ENCODE measurements around the gene VAV2.

The VAV2 gene

GRCh38 chr9:133793471-133793870 lies 198.7 kb downstream of the VAV2 start:
- no peak for DNase-seq

DNA sequence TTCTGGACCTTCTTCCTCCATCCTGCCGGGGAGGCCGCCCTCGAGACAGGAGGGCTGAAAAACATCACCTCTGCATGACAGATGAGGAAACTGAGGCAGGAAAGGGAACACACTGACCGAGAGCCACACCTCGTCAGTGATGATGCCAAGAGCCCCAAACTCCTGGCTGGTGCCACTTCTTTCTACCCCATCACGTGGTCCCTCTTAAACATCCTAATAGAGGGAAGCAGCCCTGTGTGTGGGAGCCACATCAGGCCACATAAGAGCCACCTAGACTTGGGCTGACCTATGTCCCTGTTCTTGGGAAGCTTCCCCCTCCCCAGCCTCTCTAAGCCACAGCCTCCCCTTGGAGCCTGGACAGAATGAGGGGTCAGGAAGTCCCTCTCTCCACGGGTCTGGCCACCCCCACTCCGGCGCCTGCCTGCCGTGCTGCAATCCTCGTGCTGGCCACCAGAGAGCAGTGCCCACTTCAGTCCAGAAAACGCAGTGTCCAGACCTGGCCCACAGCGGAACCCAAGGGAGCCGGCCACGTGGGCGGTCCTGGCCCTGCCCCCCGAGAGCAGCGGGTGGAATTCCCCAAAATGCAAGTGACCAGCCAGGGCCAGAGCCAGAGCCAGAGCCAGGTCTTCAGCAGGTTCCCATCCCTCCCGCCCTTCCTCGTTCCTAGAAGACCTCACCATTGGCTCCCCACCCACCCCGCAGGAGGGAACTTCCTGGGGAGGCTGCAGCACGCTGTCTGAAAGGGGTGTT lies 199.2 kb downstream of the VAV2 start:
- peak; percentile 86 to 95 (median 92) for DNase-seq

GRCh38 chr9:133791735-133792649 lies 200.1 kb downstream of the VAV2 start:
- DNase-seq, result no peak

- DNase-seq, result no peak
These were observed 201.1 kb downstream of the VAV2 start for GRCh38 chr9:133791069-133791468.

DNA sequence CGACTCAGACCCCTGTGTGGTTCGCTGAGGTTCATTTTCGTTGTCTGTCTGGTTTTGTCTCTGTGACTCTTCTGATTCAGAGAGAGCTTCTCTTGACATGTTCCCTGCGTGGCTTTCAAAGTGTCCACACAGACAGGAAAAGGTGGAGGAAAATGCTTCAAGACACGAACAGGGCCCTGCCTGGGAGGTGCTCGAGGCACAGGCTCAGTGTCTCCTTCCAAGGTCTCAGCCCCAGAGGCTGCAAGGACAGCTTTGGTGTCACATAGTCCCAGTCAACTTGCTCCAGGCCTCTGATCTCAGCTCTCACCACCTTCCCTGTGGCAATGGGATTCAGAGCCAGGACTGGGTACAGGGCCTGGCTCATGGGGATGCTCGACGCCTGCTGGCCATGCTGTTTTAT lies 202.3 kb downstream of the VAV2 start:
- DNase-seq, result no peak

DNA sequence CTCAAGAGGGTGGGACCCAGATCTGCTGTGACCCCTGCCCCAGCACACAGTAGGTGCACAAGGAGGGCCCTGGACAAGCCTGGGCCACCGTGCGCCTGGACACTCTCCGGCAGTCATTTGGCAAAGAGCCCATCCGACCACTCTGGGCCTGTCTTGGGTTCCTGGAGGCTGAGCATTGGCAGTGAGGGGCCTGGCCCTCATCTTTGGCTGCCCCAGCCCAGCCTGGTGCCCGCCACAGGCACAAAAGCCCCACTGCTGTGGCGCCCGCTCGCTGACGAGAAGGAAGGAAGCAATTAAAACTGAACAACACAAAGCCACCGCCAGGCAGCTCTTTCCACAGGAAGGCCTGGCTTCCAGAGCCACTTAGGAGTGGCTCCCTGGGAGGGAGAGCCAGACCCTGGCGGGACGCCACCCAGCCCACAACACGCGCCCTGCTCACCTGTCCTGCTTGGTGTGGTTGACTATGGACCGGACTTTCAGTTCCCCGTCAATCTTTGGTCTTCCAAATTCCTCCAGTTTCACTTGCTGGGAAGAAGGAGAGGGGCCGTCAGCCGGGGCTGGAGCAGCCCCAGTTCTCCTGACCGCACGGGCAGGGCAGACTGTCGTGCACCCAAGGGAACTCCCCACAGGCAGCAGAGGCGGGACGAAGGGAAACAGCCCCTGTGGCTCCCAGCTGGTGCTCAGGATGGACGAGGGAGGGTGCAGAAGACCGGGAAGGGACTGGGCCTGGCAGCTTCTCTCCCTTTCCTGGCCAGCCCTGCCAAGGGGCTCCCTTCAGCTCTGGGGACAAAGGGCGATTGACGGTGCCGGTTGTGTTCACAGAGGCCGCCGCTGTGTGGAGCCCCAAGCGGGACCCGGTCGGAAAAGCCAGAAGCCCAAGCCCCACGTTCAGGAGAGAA lies 203.1 kb downstream of the VAV2 start:
- peak in 3 of 4 experiments; percentile 15 to 42 (median 40) for DNase-seq

DNA sequence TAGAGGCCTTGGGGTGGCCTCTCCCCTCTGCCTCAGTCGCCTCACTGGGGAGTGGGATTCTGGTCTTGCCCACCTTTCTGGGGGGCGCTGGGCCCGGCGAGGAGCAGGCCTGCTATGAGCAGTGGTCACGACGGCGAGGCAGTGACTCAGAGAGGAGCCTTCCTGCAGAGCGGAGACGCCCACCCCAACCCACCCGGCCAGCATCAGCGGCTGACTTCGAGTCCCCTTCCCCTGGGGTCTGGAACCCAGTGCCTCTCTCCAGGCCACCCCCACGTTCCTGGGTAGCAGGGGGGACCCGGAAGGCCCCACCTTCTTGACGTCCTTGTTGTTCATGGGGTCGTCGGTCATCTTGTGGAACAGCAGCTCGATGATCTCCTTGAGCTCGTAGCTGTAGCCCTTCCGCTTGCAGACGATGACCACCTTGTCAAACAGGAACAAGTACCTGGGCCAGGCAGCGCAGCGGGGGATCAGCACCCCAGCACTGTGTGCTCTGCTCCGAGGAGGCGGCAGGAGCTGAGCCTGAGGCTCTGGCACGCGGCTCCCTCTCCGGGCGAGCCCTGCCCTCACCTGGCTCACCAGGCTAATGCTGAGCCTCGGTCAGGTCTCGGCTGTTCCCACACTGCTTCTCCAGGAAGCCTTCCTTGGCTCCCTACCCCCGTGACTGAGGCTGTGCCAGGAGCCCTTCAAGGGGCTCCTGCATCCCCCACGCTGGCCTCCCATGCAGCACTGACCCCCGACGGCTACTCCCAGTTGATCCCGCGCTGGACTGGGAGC lies 203.9 kb downstream of the VAV2 start:
- DNase-seq, result no peak

GRCh38 chr9:133787754-133788025 lies 204.4 kb downstream of the VAV2 start:
- DNase-seq, result peak; percentile 13 to 73 (median 43)

GRCh38 chr9:133786907-133787753 lies 205.0 kb downstream of the VAV2 start:
- DNase-seq, result peak in 1 of 4 experiments; percentile 34

- DNase-seq, result peak; percentile 28 to 66 (median 46)
These were observed 205.8 kb downstream of the VAV2 start for GRCh38 chr9:133786371-133786753.

DNA sequence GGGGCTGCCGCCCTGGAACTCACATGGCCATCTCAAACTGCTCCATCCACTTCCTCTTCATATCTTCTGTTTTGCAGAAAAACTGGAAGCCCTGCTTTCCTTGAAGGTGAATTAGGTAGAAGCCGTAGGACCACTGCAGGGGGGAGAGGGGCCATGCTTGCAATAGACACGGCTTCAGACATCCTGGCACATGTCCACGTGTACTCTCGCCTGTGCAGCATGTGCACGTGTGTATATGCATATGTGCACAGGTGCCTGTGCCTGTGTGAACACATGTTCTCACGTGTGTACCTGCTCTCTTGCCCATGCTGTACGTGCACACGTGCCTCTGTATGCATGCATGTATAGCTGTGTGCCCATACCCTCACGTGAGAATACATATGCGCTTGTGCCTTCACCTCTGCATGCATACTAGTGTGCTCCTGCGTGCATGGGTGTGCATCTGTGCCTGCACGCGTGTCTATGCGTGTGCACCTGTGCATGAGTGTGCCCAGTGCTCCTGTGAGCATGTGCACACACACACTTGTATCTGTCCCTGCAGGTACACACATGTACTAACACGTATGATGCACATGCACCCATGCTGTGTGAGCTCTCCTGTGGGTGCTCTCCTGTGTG lies 206.3 kb downstream of the VAV2 start:
- DNase-seq, result no peak

- DNase-seq, result no peak
These were observed 207.2 kb downstream of the VAV2 start for GRCh38 chr9:133784731-133785561.

DNA sequence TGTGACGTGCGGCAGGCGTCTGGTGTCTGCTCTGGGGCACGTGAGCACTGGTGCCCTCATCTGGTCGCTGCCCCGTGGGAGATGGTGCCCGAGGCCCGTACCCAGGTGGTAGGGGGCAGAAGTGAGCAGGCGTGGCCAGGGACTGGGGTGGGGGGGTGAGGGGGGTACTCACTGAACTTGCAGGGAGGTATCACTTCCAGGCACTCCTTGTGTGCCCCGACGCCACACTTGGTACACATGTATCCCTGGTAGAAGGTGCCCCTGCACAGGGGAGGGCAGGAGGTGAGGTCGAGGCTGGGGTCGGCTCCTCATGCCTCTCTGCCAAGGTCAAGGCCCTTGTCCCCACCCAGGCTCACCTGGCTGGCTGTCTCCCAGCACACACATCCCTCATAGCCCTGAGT lies 208.8 kb downstream of the VAV2 start:
- DNase-seq, result no peak

DNA sequence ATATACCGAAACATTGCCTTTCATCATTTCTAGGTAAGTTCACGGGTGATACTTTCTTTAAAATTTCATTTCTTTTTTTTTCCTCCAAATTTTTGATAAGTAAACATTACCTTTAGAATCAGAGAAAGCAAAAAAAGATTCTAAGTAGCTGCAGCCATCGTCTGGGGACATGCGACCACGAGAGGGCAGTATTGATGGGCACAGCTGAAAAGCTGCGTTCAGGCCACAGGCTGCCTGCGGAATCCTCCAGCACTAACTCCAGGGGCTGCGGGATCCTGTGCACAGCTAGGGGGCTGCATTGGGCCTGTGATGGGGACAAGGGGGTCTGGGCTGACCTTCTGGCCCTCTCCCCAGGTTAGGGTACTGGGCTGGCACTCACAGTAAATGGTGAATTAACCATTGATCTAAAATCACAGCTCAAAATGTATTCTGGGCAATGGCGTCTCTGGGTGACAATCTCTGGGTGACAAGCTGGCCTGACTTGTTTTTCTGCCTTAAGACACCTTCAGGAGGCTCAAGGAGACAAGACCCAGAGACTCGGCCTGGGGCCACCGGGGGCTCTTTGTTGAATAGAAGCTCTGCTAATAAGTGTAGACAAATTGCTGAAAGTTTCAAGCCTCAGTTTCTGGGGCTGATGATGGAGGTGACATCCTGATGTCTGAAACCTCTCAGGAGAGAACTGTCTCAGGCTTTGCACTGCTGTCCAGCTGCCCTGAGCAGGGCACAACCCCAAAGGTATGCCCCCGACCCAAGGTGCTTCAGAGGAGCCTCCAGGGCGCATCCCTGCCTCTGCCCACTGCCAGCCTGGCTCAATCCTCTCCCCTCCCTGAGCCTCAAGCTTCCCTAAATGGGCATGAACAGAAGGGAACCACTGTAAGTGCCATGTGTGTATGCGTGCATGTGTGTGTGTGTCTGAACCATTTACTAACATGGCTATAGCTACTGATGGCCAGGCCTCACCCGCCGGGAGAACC lies 209.7 kb downstream of the VAV2 start:
- DNase-seq, result peak; percentile 79 to 89 (median 84)

DNA sequence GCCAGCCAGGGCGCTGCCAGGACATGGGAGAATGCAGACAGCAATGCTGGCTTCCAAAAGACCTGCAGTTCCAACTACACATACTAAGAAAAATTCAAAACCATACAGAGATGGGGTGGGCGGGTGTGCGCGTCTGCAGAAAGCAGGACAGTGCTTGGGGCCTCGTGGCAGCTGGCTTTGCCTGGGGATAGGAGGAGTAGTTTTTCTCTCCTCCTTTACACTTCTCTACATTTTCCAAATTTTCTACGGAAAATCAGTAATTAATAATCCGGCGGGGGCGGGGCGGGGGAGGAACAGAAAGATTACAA lies 210.3 kb downstream of the VAV2 start:
- DNase-seq, result no peak

DNA sequence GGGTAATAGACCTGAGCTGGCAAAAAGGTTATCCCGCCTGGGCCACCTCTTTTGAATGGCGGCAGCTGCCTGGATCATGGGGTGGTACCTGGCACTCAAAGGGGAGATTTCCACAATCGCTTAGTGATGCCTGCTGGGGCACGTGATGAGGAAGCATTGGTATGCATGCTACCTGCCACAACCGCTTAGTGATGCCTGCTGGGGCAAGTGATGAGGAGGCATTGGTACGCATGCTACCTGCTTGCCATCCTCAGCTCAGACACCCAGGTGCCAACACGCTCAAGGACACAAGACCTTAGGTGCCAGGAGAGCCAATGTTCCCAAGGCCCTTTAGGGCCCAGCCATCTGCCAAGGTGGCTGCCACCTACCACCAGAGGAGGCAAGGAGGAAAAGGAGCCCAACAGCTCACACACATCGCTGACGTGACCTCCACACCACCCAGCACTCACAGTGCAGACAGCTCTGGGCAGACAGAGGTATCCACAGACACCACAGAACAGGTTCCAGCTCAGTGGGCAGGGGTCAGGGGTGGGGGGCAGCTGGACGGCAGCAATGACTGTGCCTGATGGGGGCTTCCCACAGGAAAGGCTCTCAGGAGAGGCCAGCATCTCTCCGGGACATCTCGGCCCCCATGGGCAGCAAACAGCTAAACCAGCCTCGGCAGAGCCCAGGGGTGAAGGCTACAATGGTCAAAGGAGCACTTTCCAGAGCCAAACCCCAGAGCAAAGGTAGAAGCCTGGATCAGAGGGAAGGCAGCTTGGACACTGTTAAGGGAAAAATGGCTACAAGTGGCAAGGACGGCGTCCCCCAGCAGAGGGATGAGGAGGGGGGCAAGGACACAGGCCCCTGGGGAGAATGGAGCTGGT lies 210.9 kb downstream of the VAV2 start:
- no peak for DNase-seq

GRCh38 chr9:133780404-133780945 lies 211.6 kb downstream of the VAV2 start:
- no peak for DNase-seq

All from suppressor macrophage (primary cell).